Testis (tissue), 3 donors: Measurements from ENCODE around the gene GNPTAB. TPM values are rescaled to one million over a fixed set of nuclear protein-coding genes. Genes with fewer than 3 reads are reported as not detected.
"Not testable (repeated sequence)": the region's sequence is repeated elsewhere in the genome, so short reads cannot be mapped to it uniquely, and the experiment has no call there.

Experiments used
- DNase-seq: peaks from one replicate; pipeline ENCODE4 v3.0.0-alpha.2; 2019
- H3K27ac ChIP-seq, 2 donors: fragments of 200-600 bp; sonication (generic); one replicate each; pipeline ENCODE4 v1.5.1; 2019
- H3K27me3 ChIP-seq: fragments of 200-600 bp; sonication (generic); one replicate; pipeline ENCODE4 v1.5.1; 2019
- H3K36me3 ChIP-seq: fragments of 200-600 bp; sonication (generic); one replicate; pipeline ENCODE4 v1.5.1; 2017; ENCODE audit warnings: low read depth; ENCODE audit errors: missing control alignments
- H3K4me1 ChIP-seq: fragments of 200-600 bp; sonication (generic); one replicate; pipeline ENCODE4 v1.5.1; 2019
- H3K4me3 ChIP-seq, 2 donors: fragments of 200-600 bp; sonication (generic); one replicate each; pipeline ENCODE4 v1.5.1; 2017 to 2019
- H3K9me3 ChIP-seq: fragments of 200-600 bp; sonication (generic); one replicate; pipeline ENCODE4 v1.5.1; 2017
- POLR2A ChIP-seq: fragments of 450-650 bp; IDR thresholded peaks from one replicate; pipeline ENCODE4 v1.6.1; 2017; ENCODE audit warnings: antibody characterized with exemption, mild to moderate bottlenecking, moderate library complexity
- WGBS, 2 donors: methylation state at CpG; one replicate each; pipeline ENCODE4 v1.1.5; 2018; 5-methylcytosine and 5-hydroxymethylcytosine counted together
- intact Hi-C: fragments of 100-400 bp; cut with DNase I; formaldehyde crosslinking; loops from one replicate; pipeline ENCODE4 v1.15.1; 2023; ENCODE audit warnings: low total_unique reads
- polyA plus RNA-seq: library from polyadenylated mRNA; stranded (reverse); fragments of 350-450 nt; fragmentation: Illumina TruSeq; extraction: RNeasy Lipid Tissue Mini Kit (QIAGEN cat#74804); gene quantifications from one replicate; pipeline ENCODE4 v1.2.3, GENCODE V29; 2014; ENCODE audit warnings: low read depth, low replicate concordance; ENCODE audit not compliant: insufficient read depth
- total RNA-seq, 2 donors: library from RNA; depleted of rRNA; stranded (reverse); fragments of >200 nt; gene quantifications; one replicate each; pipeline ENCODE4 v1.2.3, GENCODE V29; 2016
- TF ChIP-seq, protein P1 (sequence below), 3 experiments: fragments of 450-650 bp in 2 of 3; fragments of 200-600 bp in 1 of 3; sonication (generic) in 1 of 3; IDR thresholded peaks; one replicate each; pipeline ENCODE4 v1.5.1; 2016 to 2019; ENCODE audit warnings: antibody characterized with exemption in 3 of 3, mild to moderate bottlenecking in 2 of 3, moderate library complexity in 1 of 3

The GNPTAB gene
- total and polyA plus RNA-seq, 3 donors from 2014 or later = 19.1 to 41.3 (median 39.6) TPM

DNA sequence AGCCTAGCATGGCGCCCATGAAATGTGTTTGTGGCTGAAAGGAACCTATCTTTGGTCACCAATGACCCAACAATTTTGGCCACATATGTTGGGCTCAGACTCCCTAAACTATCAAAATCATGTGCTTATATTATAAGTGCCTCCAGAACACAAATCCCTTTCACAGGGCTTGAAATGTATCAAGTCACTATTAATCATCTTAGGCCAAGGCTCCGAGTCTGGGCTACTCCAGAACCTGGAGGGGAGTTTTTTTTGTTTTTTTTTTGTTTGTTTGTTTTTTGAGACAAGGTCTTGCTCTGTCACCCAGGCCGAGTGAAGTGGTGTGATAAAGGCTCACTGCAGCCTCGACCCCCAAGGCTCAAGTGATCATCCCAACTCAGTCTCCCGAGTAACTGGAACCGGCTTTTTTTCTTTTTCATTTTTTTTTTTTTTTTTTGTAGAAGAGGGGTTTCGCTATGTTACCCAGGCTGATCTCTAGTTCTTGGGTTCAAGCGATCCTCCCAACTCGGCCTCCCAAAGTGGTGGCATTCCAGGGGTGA is 45.6 kb upstream of the GNPTAB start:
- peak overlapping the region; percentile 86 to 88 for H3K4me3 ChIP-seq
- TF ChIP-seq, protein P1, sequence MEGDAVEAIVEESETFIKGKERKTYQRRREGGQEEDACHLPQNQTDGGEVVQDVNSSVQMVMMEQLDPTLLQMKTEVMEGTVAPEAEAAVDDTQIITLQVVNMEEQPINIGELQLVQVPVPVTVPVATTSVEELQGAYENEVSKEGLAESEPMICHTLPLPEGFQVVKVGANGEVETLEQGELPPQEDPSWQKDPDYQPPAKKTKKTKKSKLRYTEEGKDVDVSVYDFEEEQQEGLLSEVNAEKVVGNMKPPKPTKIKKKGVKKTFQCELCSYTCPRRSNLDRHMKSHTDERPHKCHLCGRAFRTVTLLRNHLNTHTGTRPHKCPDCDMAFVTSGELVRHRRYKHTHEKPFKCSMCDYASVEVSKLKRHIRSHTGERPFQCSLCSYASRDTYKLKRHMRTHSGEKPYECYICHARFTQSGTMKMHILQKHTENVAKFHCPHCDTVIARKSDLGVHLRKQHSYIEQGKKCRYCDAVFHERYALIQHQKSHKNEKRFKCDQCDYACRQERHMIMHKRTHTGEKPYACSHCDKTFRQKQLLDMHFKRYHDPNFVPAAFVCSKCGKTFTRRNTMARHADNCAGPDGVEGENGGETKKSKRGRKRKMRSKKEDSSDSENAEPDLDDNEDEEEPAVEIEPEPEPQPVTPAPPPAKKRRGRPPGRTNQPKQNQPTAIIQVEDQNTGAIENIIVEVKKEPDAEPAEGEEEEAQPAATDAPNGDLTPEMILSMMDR (IDR thresholded peaks at IDR 0.05) = no peak
- TF ChIP-seq POLR2A = no peak
- no peaks in the 10 kb centered on the region for H3K27me3 ChIP-seq
- no peaks in the 10 kb centered on the region for H3K36me3 ChIP-seq
- H3K9me3 ChIP-seq = no peaks in the 10 kb centered on the region
- no peaks in the 10 kb centered on the region for H3K4me1 ChIP-seq
- DNase-seq = no peak
- 30 to 32% methylated on average over 9 of the region's 9 CpGs for WGBS, 2 donors
- intact Hi-C loops = no loop called here
- H3K27ac ChIP-seq = peak overlapping the region; percentile 89 to 96

DNA sequence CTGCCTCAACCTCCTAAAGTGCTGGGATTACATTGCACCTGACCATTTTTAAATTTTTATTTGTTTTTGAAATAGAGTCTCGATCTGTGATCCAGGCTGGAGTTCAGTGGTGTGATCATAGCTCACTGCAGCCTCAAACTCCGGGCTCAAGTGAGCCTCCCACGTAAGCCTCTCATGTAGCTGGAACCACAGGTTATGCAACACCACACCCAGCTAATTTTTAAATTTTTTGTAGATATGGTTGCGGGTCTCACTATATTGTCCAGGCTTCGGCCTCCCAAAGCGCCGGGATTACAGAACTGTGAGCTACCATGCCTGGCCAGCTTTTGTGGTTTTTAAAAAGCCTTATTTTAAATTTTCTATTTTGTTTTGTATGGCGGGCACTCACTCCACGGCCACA is 44.4 kb upstream of the GNPTAB start:
- intact Hi-C loops = no loop called here
- no peak for TF ChIP-seq POLR2A
- TF ChIP-seq, protein P1 (IDR thresholded peaks at IDR 0.05) = no peak
- H3K4me3 ChIP-seq = no peak overlapping the region
- no peaks in the 10 kb centered on the region for H3K36me3 ChIP-seq
- H3K27me3 ChIP-seq = no peaks in the 10 kb centered on the region
- DNase-seq = no peak
- H3K9me3 ChIP-seq = no peaks in the 10 kb centered on the region
- 77 to 89% methylated on average over 9 of the region's 9 CpGs for WGBS, 2 donors
- H3K4me1 ChIP-seq = no peaks in the 10 kb centered on the region
- H3K27ac ChIP-seq = peak overlapping the region in 1 of 2 donors; percentile 63

DNA sequence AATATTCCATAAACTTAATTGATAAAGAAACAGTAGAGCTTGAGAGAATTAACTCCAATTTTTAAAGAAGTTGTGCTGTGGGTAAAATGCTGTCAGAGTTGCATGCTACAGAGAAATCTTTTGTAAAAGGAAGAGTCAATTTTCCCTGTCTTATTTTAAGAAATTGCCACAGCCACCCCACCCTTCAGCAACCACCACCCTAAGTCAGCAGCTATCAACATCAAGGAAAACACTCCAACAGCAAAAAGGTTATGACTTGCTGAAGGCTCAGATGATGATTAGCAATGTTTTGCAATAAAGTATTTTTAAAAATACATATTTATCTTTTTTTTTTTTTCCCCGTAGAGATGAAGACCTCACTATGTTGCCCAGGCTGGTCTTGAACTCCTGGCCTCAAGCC is 40.2 kb upstream of the GNPTAB start:
- intact Hi-C loops = no loop called here
- no peaks in the 10 kb centered on the region for H3K4me1 ChIP-seq
- no peaks in the 10 kb centered on the region for H3K9me3 ChIP-seq
- H3K27ac ChIP-seq = no peak overlapping the region
- DNase-seq = no peak
- WGBS, 2 donors = 85 to 100% methylated on average over 1 of the region's 1 CpG
- no peaks in the 10 kb centered on the region for H3K27me3 ChIP-seq
- TF ChIP-seq POLR2A = no peak
- TF ChIP-seq, protein P1 (IDR thresholded peaks at IDR 0.05) = no peak
- H3K36me3 ChIP-seq = no peaks in the 10 kb centered on the region
- no peak overlapping the region for H3K4me3 ChIP-seq

DNA sequence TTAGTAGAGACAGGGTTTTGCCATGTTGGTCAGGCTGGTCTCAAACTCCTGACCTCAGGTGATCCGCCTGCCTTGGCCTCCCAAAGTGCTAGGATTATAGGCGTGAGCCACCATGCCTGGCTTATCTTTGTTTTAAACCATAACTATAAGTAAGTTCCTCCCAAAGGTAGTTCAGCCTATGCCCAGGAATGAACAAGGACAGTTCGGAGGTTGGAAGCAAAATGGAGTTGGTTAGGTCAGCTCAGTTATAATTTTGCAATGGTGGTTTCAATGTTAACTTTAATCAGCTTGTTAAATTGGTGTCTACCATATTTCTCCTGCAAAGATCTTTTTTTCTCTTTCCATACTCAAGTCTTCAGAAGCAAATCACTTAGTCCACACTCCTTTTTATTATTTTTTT is 36.9 kb upstream of the GNPTAB start:
- not testable (repeated sequence) for H3K4me1 ChIP-seq
- 98% methylated on average over 3 of the region's 3 CpGs for WGBS, 2 donors

DNA sequence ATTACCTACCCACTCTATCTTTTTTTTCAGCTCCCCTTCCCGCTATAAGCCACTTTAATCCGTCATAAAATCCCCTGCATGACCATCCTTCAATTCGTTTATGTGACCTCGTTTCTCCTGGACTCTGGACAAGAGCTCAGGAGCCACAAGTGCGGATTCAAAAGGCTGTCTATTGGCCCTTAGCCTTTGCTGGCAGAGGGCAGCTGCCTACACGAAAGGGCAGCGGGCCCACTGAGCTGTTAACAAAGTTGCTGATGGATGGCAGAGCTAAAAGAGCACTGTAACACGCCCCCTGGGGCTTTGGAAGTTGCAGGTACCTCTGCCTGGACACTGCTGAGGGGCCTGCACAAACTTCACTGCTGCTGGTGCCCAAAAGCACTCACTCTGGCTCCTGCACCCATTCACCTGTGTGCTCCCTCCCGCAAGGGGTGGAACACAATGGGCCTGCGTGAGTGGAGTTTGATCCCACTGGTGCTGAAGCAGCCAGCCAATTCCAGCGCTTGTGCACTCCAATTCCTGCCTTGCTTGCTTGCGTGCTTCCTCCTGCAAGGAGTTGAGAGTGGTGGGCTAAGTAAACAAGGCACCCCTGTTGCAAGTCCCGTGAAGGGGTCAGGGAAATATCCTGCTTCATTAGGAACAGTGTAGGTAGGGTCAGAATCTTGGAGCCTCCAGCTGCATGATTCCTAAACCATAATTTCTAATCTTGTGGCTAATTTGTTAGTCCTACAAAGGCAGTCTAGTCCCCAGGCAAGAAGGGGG is 36.0 kb upstream of the GNPTAB start:
- TF ChIP-seq POLR2A = no peak
- TF ChIP-seq, protein P1 (IDR thresholded peaks at IDR 0.05) = no peak
- Histone ChIP-seq H3K9me3 (no peaks in the 10 kb centered on the region), H3K4me1 (no peaks in the 10 kb centered on the region), H3K27me3 (no peaks in the 10 kb centered on the region), H3K4me3 (no peak overlapping the region), H3K36me3 (no peaks in the 10 kb centered on the region), H3K27ac (no peak overlapping the region)
- no peak for DNase-seq
- intact Hi-C loops = no loop called here
- WGBS, 2 donors = 75 to 79% methylated on average over 12 to 13 of the region's 13 CpGs

More for the DNA sequence above, 36.9 kb upstream of the GNPTAB start:
- H3K4me3 ChIP-seq, intact Hi-C loops, H3K9me3 ChIP-seq, H3K27me3 ChIP-seq, DNase-seq, H3K36me3 ChIP-seq, H3K27ac ChIP-seq: not testable (repeated sequence)
